HepG2 (cell line): ENCODE data around the gene TMEM191B.
"Not testable (repeated sequence)": the region's sequence is repeated elsewhere in the genome, so short reads cannot be mapped to it uniquely, and the experiment has no call there.

Experiments used
- MAFK ChIP-seq, 2 experiments: IDR thresholded peaks in 1 of 2; conservative IDR thresholded peaks in 1 of 2; 2 replicates each; pipeline ENCODE4 v1.6.1; 2011; ENCODE audit warnings: improper control_type of control experiment in 2 of 2, low read length in 2 of 2
- TF ChIP-seq, protein P1 (sequence below): sonication (generic); formaldehyde crosslinking; IDR thresholded peaks from 2 replicates; pipeline ENCODE4 v1.5.0; 2020; ENCODE audit warnings: mild to moderate bottlenecking, missing genetic modification reagents, moderate library complexity

DNA sequence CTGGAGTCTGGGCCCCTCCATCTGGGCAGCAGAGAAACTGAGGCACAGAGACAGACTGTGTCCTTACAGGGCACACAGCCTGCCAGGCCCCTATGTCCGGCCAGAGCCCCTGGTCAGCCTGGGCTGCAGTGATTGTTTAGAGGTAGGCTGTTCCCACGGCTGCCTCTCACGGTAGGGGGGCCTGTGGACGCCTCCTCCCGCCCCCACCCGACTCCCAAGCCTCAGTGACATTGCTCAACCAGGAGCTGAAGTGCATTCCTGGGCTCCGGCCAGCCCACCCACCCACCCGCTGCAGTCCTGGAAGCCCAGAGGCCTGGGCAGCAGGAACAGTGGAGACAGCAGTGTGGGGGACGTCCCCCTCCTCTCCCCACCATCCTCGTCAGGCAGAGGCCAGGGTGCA, 14.1 kb upstream of the TMEM191B start:
- TF ChIP-seq MAFK (conservative IDR thresholded peaks at IDR 0.05 in 1 of 2, IDR thresholded peaks at IDR 0.05 in 1 of 2; ENCODE audit: low read length in 2 of 2): not testable (repeated sequence)
- TF ChIP-seq, protein P1, sequence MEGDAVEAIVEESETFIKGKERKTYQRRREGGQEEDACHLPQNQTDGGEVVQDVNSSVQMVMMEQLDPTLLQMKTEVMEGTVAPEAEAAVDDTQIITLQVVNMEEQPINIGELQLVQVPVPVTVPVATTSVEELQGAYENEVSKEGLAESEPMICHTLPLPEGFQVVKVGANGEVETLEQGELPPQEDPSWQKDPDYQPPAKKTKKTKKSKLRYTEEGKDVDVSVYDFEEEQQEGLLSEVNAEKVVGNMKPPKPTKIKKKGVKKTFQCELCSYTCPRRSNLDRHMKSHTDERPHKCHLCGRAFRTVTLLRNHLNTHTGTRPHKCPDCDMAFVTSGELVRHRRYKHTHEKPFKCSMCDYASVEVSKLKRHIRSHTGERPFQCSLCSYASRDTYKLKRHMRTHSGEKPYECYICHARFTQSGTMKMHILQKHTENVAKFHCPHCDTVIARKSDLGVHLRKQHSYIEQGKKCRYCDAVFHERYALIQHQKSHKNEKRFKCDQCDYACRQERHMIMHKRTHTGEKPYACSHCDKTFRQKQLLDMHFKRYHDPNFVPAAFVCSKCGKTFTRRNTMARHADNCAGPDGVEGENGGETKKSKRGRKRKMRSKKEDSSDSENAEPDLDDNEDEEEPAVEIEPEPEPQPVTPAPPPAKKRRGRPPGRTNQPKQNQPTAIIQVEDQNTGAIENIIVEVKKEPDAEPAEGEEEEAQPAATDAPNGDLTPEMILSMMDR: not testable (repeated sequence)
